Measurements from ENCODE around the gene CIT.

Gene CIT

DNA sequence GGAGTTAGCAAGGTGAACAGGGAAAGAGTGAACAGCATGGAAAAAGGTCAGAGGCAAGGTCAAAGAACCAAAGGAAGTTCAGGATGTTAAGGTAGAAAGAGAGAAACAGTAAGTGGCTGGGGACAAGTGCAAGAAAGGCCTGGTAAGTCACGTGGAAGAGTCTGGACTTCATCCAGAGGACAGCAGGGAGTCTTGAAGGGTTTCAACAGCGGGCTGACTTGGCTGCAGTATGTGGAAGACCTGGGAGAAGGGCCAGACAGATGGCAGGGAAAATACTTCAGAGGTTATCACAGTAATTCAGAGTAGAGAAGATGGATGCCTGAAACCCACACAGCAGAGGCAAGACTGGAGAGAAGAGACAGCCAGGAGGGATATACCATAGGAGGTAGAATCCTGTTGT, 34.0 kb downstream of the CIT start:
- peak; percentile 91 for DNase-seq

DNA sequence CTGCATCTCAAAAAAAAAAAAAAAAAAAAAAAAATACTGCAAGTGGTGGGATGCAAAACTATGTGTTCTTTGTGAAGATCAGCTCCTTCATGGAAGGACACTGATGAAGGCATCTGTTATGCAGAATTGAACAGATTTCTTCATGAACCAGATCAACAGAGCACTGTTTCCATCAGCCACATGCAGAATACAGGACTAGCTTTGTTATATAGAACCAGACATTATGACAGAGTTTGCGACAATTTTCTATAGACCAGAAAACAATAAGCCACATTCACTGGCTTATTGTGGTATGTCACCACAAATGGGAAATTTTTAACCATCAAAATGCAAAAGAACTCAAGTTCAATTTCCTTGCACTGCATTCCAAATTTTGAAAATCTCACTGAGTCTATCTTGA, 34.7 kb downstream of the CIT start:
- DNase-seq: no peak

DNA sequence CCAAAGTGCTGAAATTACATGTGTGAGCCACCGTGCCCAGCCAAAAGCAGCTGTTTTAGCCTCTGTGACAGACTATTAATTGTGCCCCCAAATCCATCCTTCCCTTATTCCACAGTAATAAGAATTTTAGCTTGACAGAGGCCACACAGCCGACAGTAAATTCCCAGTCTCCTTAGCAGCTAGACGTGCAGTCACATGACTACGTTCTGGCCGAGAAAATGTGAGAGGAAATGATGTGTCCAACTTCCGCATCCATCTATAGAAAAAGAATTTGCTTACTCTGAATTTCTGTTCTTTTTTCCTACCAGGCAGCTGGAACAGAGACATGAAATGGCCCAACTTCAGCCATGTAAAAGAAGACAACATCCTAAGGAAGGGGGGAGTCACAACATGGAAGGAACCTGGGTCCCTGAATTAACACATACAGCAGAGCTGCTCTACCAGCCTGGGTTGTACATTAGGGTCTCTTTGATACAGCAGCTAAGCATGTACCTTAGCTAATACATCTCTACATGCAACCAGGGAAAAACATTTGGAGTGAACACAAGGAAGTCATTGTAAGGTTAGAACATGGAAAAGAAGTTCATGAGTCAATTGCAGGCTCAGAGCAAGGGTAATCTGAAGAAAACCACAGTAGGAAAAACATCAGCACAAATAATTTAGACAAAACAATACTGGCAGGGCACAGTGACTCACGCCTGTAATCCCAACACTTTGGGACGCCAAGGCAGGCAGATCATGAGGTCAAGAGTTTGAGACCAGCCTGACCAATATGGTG, 35.5 kb downstream of the CIT start:
- DNase-seq: no peak

DNA sequence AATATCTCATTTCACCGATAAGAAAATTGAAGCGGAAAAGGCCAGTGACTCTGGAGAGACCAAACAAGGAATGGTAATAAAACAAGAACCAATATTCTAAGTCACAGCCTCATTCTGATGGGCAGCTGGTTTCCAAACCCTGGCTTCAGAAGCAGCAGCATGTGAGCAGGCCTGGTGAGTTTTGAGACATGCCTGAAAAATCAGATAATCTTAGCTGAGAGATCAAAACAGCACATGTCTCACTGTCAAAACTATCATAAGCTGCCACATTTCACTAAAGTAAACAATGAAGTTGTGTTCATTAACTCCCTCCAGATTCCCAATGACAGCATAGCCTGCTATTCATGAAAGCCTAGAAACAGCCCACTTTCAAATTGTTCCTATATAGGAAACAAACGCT, 36.5 kb downstream of the CIT start:
- DNase-seq: no peak

DNA sequence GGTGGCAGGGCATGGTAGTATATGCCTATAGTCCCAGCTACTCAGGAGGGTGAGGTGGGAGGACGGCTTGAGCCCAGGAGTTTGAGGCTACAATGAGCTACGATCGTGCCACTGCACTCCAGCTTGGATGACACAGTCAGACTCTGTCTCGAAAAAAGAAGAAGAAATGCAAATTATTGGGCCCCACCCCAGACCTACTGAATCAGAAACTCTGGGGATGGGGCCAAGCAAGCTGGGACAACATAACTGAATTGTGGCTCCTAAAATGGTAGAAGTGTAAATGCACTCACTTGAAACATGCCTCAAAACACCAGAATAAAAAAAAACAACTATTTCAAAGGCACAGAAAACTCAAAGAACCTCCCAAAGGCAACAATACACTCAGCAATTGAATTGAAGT, 37.0 kb downstream of the CIT start:
- DNase-seq: no peak

DNA sequence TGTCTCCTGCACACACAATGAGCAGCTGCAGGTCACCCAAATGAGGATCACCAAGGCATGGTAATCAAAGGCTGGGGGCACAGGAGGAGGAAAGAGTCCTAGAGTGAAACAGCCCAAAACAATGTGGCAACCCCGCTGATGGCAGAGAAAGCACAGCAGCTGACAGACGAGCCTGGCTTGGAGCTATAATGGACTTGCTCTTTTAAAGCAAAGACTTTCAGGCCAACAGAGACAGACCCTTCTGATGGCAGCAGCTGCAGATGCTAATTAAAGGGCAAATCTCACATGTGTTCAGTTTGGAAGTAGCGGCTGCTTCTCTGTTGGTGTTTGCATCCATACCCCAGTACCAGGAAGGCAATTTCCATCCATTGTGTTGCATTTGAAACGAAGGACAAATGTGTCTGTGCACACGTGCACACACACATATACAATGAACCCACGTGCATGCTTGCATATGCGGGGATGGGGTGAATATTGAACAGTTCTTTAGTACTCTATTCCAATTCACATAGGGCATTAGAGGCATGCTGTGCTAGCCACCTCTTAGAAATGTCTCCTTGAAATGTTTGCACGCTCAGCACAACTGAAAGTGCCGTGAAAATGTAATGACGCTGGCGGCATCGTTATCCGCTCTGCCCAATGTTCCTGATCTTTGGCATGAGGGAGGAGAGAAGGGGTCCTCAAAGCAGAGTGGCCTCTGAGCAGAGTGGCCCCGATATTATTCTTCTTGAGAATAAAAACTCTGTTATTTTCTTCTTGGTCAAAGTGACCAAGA, 38.1 kb downstream of the CIT start:
- no peak for DNase-seq

DNA sequence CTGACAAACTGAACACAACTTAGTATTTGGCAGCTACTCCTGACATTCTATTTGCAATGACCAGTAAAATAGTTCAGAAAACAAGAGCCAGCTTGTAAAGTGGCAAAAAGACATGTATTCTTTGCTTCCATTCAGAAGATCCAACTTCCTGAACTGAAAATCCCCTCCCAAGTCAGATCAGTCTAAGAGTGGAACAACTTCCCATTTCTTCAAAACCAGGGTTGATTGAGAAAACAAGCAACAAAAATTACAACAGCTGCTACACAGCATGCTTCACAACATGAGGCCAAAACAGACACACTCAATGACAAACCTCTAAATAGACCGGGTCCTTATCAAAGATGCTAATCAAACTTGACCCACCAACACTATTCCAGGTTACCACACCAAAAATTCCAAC, 40.3 kb downstream of the CIT start:
- DNase-seq: no peak

DNA sequence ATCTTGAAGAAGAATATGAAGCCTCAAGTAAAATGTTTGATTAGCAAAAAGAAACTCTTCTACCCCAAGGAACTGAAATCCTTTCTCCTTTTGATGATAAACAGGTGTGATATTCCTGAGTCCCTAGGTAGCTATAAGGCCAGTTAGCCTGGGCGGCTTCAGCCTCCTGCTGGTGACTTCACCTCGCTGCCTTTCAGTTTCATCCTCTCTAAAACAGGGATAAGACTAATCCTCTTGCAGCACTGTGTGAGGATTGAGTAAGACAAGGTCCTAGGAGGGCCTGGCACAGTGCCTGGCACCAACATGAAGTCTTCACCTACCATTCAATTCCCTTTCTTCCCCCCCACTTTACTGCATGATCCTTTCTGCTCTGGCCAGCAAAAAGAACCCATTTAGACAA, 42.1 kb downstream of the CIT start:
- DNase-seq: no peak

DNA sequence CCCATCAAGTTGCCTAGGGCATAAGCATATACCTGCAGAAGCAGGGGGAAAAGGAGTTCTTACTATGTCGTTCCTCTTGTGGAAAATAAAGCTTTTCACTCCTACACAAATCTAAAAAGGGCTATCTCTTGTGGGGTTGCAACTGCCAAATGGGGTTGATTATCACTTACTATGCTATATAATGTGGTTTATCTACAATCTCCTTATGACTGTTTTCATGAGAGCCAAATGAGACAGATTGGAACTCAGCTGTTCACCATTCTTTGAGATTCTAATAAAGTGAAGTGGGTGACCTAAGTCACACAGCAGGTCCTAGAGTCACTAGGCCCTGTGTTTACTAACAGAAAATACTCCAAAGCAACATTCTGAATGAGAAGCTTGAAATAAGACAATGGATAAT, 47.7 kb downstream of the CIT start:
- no peak for DNase-seq

DNA sequence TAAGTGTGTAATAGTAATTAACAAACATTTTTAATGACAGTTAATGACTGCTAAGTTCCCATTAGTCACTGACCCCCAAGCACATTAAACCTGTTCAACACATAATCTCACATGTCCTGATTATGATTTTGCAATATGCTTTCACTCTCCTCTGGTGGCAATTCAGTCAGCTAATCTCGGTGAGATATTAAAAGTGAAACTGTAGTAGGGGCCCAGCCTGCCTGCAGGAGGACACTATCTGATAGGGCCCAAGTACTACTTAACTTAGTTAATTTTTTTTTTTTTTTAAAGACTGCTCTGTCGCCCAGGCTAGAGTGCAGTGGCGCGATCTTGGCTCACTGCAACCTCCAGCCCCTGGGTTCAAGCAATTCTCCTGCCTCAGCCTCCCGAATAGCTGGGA, 48.8 kb downstream of the CIT start:
- no peak for DNase-seq

DNA sequence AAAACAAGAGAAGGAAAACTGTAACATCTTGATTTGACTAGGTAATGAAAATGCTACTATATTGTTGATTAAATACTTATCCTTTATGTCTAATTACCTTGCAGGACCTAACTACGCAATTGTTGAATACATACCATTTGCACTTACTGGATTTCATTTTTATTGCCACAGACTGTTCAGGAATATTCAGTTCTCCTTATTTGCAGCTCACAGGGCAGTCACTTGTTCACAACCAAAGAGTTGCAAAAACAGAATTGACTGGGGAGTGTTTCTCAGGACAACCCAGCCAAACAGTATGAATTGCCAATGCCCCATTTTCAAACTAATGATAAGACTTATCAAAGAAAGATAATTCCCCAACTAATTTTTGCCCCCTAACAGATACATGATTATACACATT, 49.4 kb downstream of the CIT start:
- no peak for DNase-seq

DNA sequence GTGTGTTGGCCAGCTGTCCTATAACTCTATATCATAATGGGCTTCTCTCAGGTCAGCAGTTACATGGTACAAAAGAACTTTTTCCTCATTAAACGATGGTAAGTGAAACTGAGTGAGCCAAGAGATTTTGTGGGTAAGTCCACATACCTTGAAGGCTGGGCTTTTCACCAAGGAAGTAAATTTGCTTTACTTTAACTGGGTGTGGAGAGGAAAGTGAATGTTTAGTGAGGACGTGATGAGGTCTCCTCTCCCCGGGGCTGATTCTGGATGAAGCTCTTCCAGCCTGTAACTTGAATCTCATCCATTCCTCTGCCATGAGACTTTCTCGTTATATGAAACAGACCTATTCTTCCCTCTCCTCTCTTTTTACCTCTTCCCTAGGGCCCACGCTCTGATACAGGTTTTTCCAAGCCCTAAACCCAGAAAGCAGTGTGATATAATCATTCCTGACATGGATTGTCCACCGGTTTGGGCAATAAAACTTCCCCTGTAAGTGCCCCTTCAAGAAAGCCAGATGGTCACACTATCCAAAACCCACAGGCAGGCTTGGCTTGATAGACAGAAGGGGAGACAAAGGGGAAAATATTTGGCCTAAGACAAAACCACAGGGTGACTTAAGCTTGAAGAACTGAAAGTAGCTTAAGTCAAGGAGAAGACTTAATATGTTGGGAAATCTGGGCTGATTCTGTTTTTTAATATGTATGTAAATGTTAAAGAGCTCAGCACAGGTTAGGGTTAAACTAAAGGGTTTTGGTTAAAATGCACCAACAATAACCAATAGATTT, 50.3 kb downstream of the CIT start:
- DNase-seq: no peak

DNA sequence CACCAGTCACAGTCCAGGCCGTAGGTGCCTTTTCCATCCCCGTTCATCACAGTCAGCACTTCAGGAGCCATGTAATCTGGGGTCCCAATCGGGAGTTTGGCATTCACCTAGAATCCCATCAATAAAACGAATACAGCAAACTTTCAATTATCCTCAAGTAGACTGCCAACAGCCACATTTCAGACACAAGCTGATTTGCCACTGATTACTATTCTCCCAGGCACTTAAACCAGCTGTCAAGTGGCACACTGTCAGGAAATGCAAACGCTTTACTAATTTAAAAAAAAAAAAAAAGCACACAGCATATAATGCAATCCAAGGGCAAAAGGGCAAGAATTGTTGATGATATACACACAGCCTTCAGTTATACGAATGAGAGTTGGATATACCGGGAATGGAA, 51.9 kb downstream of the CIT start:
- no peak for DNase-seq

DNA sequence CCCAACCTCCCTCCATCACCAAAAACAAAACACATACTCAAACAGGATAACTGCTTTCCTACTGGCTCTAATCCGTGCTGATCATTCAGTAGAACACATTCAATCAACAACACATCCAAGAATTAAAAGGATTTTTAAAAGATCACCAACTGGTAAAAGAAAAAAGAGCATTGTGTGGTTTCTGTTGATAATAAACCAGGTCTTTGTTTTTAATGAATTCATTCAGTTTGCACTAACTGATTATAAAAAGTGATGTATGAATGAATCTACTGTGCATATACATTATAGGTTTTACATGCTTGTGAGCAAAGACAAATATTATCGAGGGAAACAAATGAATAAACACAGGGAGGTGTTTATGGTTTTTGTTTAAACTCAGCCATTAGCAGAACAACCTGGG, 55.1 kb downstream of the CIT start:
- no peak for DNase-seq

DNA sequence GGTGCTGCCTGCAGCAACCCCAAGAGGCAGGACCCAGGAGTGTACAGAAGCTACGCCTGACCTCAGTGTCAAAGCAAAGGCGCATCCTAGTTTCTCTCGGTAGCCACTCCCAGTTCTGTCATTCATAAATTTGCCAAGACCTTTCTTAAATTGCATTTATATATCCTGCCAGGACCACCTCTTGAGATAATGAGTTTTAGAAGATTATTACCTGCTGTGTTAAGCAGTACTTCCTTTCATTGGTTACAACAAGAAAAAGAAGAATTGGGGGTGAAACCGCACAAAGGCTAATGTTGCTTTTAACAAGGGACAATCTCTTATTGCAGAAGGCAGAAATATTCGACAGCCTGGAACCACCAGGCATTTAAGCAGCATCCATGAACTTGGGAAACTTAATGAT, 57.8 kb downstream of the CIT start:
- no peak for DNase-seq

DNA sequence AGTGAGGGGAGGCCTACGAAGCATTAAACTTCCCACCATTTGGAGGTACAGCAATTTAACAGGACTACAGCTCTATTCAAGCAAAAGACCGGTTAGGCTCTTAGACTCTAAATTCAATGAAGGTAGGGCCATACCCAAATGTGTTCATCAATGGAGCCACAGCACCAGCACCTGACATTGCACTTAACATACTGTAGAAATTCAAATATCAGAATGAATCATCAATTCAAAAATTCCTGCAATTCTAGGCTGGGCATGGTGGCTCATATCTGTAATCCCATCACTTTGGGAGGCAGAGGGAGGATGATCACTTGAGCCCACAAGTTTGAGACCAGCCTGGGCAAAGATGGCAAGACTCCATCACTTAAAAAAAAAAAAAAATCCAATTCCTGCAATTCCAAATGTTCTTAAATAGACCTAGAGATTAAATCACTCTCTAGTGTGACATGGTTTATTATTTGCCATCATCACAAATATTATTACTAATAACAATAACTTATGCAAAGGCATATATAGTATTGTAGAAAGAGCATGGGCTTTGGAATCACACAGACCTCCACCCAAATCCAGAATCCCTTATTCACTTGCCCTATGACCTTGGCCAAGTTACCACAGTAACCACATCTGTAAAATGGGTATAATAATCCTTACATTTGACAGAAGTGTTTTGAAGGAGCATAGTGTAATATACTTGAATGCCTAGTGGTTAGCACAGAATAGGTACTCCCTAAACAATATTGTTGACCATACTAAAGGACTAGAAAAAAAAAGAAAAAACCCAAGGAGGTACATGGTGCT, 59.4 kb downstream of the CIT start:
- DNase-seq: no peak

DNA sequence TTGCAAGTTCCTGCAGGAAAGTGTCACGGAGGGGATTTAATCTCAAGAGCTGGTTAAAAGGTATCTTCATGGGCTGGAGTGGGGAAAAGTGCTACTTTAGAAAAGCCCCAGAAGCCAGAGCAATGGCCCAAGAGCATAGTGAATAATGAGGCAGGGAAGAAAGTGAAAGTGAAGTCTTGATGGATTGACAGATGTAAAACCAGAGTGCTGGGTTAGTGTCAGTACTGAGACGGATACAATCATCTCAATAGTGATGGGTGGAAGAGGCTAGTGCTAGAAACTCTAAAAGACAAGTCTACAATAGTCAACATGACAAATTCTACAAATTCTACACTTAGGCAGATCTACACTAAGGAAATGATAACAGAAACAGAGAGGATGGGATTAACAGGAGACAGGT, 68.1 kb downstream of the CIT start:
- DNase-seq: no peak

DNA sequence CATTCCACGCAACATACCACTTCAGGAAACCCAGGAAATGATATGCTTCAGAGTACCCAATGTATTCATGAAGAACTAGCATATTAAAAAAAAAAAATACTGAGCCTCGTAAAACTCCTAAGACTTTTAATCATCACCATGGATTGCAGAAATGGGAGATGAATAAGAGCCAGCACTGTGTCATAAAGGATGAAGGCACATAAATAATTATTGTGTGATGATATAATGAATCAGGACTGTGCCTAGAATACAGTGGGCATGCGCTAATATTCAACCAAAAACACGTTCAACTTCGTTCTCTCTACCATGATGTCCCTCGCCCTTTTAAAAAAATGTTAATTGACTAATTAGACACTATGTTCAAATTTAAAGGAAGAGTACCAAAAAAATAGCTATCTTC, 68.7 kb downstream of the CIT start:
- DNase-seq: no peak

DNA sequence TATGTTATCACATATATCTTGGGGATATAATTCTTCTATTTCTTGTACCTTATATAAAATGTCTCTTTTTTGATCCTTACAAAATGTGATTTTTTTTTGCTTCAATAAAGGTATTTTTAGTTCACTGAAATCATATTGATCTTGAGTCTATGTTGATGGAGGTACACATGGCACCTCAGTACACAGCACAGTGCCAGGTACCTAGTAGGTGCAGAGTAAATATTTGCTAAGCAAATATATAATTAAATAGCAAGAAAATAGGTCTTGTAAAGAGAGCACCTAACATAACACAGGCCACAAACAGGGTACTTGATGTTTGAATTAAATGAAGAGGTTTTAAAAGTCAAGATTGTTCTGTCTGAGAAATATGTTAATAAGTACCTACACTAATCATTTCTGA, 69.7 kb downstream of the CIT start:
- DNase-seq: no peak

DNA sequence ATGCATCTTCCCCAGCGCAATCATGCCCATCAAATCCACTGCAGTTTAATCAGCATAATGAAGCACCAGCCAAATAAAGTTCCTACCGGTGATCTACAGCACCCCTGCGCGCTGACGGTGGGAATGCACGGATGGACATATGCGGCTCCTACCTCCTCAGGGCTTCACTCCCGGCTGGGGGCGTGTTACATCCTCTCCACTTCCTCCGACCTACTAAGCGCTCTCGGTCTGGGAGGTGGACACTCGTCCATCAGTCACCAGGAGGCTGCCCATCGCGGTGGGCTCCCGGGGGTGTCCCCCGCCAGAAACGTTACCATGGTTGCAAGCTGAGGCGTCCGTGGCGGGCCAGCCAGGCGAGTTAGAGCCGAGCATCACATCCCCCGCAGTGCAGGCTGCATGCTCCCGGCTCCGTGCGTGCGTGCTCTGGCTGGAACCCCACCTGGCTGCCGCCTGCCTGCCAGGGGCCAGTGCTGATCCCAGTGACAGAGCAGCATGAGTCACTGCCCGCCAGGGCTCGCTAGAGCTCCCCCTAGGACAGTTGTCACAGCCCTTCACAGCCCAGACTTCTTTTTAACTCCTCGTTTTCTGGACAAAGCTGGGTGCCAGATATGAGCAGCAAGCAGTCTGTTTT, 73.0 kb downstream of the CIT start:
- DNase-seq: no peak

DNA sequence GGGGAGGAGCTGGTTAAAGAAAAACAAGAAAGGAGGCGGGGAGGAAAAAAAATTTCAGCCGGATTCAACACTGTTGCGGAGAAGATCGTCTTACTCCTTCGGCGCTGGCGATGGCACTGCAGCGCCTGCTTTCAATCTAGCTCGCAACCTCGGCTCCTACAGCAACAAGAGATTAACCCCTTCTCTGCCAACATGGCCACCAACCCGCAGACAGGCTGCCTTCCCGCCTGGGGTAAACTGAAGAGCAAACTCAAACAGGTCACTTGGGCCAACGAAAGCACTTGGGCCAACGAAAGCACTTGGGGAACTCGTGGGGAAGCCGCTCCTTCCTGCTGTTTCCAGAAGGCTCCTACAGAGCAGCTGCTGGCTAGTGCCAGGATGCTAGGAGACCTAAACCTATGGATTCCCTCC, 73.7 kb downstream of the CIT start:
- no peak for DNase-seq

DNA sequence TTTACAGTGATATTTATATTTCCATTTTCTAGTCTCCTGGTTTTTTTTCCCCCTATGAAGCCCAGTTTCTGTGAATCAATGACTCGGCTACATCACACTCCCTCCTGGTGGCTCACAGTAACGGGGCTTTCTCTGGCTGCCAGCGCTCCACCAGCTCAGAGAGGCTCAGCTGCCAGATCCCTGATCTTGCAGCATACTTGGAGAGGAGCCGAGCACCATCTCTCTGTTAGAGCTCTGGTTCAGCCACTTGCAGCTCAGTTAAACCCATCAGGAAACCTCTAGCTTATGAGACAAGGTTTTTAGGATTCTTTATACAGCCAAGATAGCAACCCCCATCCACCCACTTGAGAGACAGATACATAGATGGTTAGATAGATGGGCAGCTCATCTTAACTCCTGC, 74.6 kb downstream of the CIT start:
- no peak for DNase-seq

DNA sequence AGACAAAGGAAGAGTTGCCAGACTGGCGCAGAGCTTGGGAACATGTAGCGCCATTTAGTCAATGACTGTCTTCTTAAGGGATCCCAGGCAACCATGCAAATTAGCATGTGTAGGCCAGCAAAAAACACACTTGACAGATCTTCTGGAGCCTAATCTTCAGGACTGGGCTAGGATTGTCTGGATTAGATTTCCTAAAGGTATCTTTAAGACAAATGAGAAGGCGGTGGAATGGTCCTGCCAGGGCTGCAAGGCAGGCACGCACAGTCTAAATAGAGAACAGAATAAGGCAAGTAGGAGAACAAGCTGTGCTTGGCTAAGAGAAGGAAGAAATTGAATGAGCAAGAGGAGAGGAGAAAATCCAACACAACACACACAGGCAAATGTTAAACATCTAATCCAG, 80.0 kb downstream of the CIT start:
- no peak for DNase-seq

Data from DMS79 (cell line).